Right cardiac atrium (tissue), 5 donors: ENCODE measurements around the gene HRK. TPM values are rescaled to one million over a fixed set of nuclear protein-coding genes. Genes with fewer than 3 reads are reported as not detected.
A peak's percentile ranks its signal among the peaks of the same experiment; 100 is the strongest.

Source experiments
- ATAC-seq, 2 donors: fragments of 200-7000 bp; cut with Tn5 transposase; one replicate each; pipeline versions ENCODE4 v1.8.0 to v1.9.1; 2020; ENCODE audit warnings: moderate library complexity in 2 of 2, mild to moderate bottlenecking in 1 of 2
- DNase-seq, 3 donors: peaks; one replicate each; pipeline ENCODE4 v3.0.0-alpha.2; 2020
- H3K27ac ChIP-seq: one replicate; pipeline ENCODE4 v1.5.1; 2013; ENCODE audit warnings: mild to moderate bottlenecking, low read length, control low read depth, moderate library complexity
- H3K27me3 ChIP-seq: one replicate; pipeline ENCODE4 v1.6.1; 2013; ENCODE audit not compliant: control insufficient read depth, insufficient read depth
- H3K4me1 ChIP-seq: one replicate; pipeline ENCODE4 v1.6.1; 2013; ENCODE audit warnings: low read length; ENCODE audit not compliant: control insufficient read depth, insufficient read depth
- H3K4me3 ChIP-seq: one replicate; pipeline ENCODE4 v1.5.1; 2013; ENCODE audit warnings: low read length, control low read depth
- H3K9me3 ChIP-seq: one replicate; pipeline ENCODE4 v1.6.1; 2013; ENCODE audit warnings: low read length; ENCODE audit not compliant: control insufficient read depth
- WGBS: extraction: QIAGEN DNeasy Blood & Tissue Kit; methylation state at CpG from one replicate; pipeline ENCODE4 v1.1.7; 2013; 5-methylcytosine and 5-hydroxymethylcytosine counted together
- intact Hi-C, 4 donors: fragments of 100-400 bp; cut with DNase I; formaldehyde crosslinking; loops; one replicate each; pipeline versions ENCODE4 v1.11.0 to v1.14.0; 2022 to 2023
- polyA plus RNA-seq: library from polyadenylated mRNA; stranded (reverse); fragments of 200-250 nt; gene quantifications from one replicate; pipeline ENCODE4 v1.2.3, GENCODE V29; 2013
- total RNA-seq, 4 donors: library from RNA; stranded (reverse); fragmentation: NEBNext Ultra II Directional; extraction: Animal tissue kit (Norgen Biotek cat#: 25700); gene quantifications; one replicate each; pipeline ENCODE4 v1.2.1, GENCODE V29; 2021
- donor health status: healthy with polysubstance abuse.
- donor health status: DM: no; HTN: yes; CAD: no.
- donor health status: DM: no; HTN: no; CAD: no.
- donor health status: DM: no; HTN: yes; CAD: no; lungs with severe emphysema.
- donor health status: DM: yes; HTN: yes; CAD: no.

The HRK gene
- total and polyA plus RNA-seq, 5 donors: not detected

GRCh38 chr12:116919247-116919661, 38.0 kb upstream of the HRK start:
- H3K9me3 ChIP-seq: no peaks in the 10 kb centered on the region
- 30% methylated on average over 4 of the region's 4 CpGs for WGBS
- H3K4me1 ChIP-seq: peaks cover 5% of the 10 kb centered on the region
- peak in 1 of 2 donors; percentile 32 for ATAC-seq
- H3K4me3 ChIP-seq: no peak overlapping the region
- no peaks in the 10 kb centered on the region for H3K27me3 ChIP-seq
- H3K27ac ChIP-seq: no peak overlapping the region
- intact Hi-C loops: no loop called here
- no peak for DNase-seq

GRCh38 chr12:116918464-116918863, 37.2 kb upstream of the HRK start:
- Histone ChIP-seq H3K9me3 (no peaks in the 10 kb centered on the region), H3K4me3 (no peak overlapping the region), H3K27ac (no peak overlapping the region), H3K27me3 (no peaks in the 10 kb centered on the region), H3K4me1 (peaks cover 5% of the 10 kb centered on the region)
- ATAC-seq (no peak), DNase-seq (no peak)
- 91% methylated on average over 2 of the region's 2 CpGs for WGBS
- intact Hi-C loops: no loop called here

GRCh38 chr12:116916714-116917114, 35.5 kb upstream of the HRK start:
- ATAC-seq: peak in 1 of 2 donors; percentile 31
- 83% methylated on average over 5 of the region's 5 CpGs for WGBS

GRCh38 chr12:116916122-116916521, 34.9 kb upstream of the HRK start:
- no peak overlapping the region for H3K27ac ChIP-seq
- H3K9me3 ChIP-seq: no peaks in the 10 kb centered on the region
- ATAC-seq (no peak), DNase-seq (no peak)
- intact Hi-C loops: no loop called here
- H3K27me3 ChIP-seq: no peaks in the 10 kb centered on the region
- no peak overlapping the region for H3K4me3 ChIP-seq
- H3K4me1 ChIP-seq: peaks cover 5% of the 10 kb centered on the region

More at GRCh38 chr12:116916714-116917114, 35.5 kb upstream of the HRK start:
- H3K4me1 ChIP-seq: peaks cover 5% of the 10 kb centered on the region
- no peak overlapping the region for H3K27ac ChIP-seq
- intact Hi-C loops: no loop called here
- DNase-seq: no peak
- H3K9me3 ChIP-seq: no peaks in the 10 kb centered on the region
- H3K4me3 ChIP-seq: no peak overlapping the region
- no peaks in the 10 kb centered on the region for H3K27me3 ChIP-seq

GRCh38 chr12:116915326-116915725, 34.1 kb upstream of the HRK start:
- Histone ChIP-seq H3K4me3 (no peak overlapping the region), H3K4me1 (peaks cover 5% of the 10 kb centered on the region), H3K9me3 (no peaks in the 10 kb centered on the region), H3K27ac (no peak overlapping the region), H3K27me3 (no peaks in the 10 kb centered on the region)
- intact Hi-C loops: no loop called here
- ATAC-seq: no peak
- WGBS: 100% methylated on average over 1 of the region's 1 CpG
- DNase-seq: no peak

GRCh38 chr12:116910645-116911451, 29.6 kb upstream of the HRK start, which contains the start of gene FBXW8:
Gene FBXW8 (plus strand): TSS chr12:116910950. CDS start chr12:116911038, 88 bp downstream.
- H3K4me3 ChIP-seq: peak within 1 kb of the TSS; percentile 99

GRCh38 chr12:116910280-116910644, 29.0 kb upstream of the HRK start:
- no peaks in the 10 kb centered on the region for H3K4me1 ChIP-seq
- WGBS: 70% methylated on average over 4 of the region's 4 CpGs
- H3K27me3 ChIP-seq: no peaks in the 10 kb centered on the region
- peak overlapping the region; percentile 99 for H3K4me3 ChIP-seq
- intact Hi-C loops: no loop called here
- no peak overlapping the region for H3K27ac ChIP-seq
- ATAC-seq: no peak
- H3K9me3 ChIP-seq: no peaks in the 10 kb centered on the region
- no peak for DNase-seq

More at GRCh38 chr12:116910645-116911451, 29.6 kb upstream of the HRK start, which contains the start of gene FBXW8:
- intact Hi-C loops: no loop called here
- under 1% methylated on average over 82 of the region's 82 CpGs for WGBS
- H3K9me3 ChIP-seq: no peaks in the 10 kb centered on the region
- peak within 1 kb of the TSS; percentile 59 for H3K27ac ChIP-seq
- ATAC-seq (peak; percentile 98), DNase-seq (peak; percentile 88 to 93 (median 92))
- no peaks in the 10 kb centered on the region for H3K27me3 ChIP-seq
- H3K4me1 ChIP-seq: no peaks in the 10 kb centered on the region

- Histone ChIP-seq H3K9me3 (no peaks in the 10 kb centered on the region), H3K4me1 (no peaks in the 10 kb centered on the region), H3K27ac (no peak overlapping the region), H3K27me3 (no peaks in the 10 kb centered on the region), H3K4me3 (no peak overlapping the region)
- DNase-seq: no peak
- no peak for ATAC-seq
- 84% methylated on average over 4 of the region's 4 CpGs for WGBS
- intact Hi-C loops: no loop called here
These were observed 25.0 kb upstream of the HRK start for GRCh38 chr12:116906285-116906684.

GRCh38 chr12:116903818-116904217, 22.6 kb upstream of the HRK start:
- 75% methylated on average over 4 of the region's 4 CpGs for WGBS
- Histone ChIP-seq H3K27me3 (no peaks in the 10 kb centered on the region), H3K27ac (no peak overlapping the region), H3K4me3 (no peak overlapping the region), H3K9me3 (no peaks in the 10 kb centered on the region), H3K4me1 (no peaks in the 10 kb centered on the region)
- intact Hi-C loops: no loop called here
- ATAC-seq (no peak), DNase-seq (no peak)

- DNase-seq: no peak
- intact Hi-C loops: no loop called here
These were observed 20.4 kb upstream of the HRK start for GRCh38 chr12:116901612-116902011.

GRCh38 chr12:116898669-116899068, 17.4 kb upstream of the HRK start:
- intact Hi-C loops: no loop called here
- Histone ChIP-seq H3K27ac (no peak overlapping the region), H3K4me3 (no peak overlapping the region), H3K27me3 (no peaks in the 10 kb centered on the region), H3K4me1 (no peaks in the 10 kb centered on the region), H3K9me3 (no peaks in the 10 kb centered on the region)
- DNase-seq (no peak), ATAC-seq (no peak)
- 63% methylated on average over 3 of the region's 3 CpGs for WGBS

More at GRCh38 chr12:116901612-116902011, 20.4 kb upstream of the HRK start:
- 78% methylated on average over 2 of the region's 2 CpGs for WGBS
- no peaks in the 10 kb centered on the region for H3K4me1 ChIP-seq
- H3K27ac ChIP-seq: no peak overlapping the region
- H3K27me3 ChIP-seq: no peaks in the 10 kb centered on the region
- H3K9me3 ChIP-seq: no peaks in the 10 kb centered on the region
- ATAC-seq: no peak
- no peak overlapping the region for H3K4me3 ChIP-seq
